Type B pancreatic cell (in vitro differentiated cells): Measurements from ENCODE around the gene EDA. TPM values are rescaled to one million over a fixed set of nuclear protein-coding genes. Genes with fewer than 3 reads are reported as not detected.
"Not testable (repeated sequence)": the region's sequence is repeated elsewhere in the genome, so short reads cannot be mapped to it uniquely, and the experiment has no call there.

ENCODE experiments used
- DNase-seq: peaks from one replicate; pipeline ENCODE4 v3.0.0; 2021; ENCODE audit warnings: mixed read lengths; ENCODE audit not compliant: unreplicated experiment; ENCODE audit errors: extremely low spot score
- H3K27ac Mint-ChIP-seq: 2 replicates; pipeline ENCODE4 v1.8.0; 2021; ENCODE audit warnings: mild to moderate bottlenecking, mixed read lengths
- H3K27me3 Mint-ChIP-seq: 2 replicates; pipeline ENCODE4 v1.8.0; 2021; ENCODE audit warnings: mixed read lengths
- H3K36me3 Mint-ChIP-seq: 2 replicates; pipeline ENCODE4 v1.8.0; 2021; ENCODE audit warnings: mixed read lengths
- H3K4me1 Mint-ChIP-seq: one replicate; pipeline ENCODE4 v1.8.0; 2021; ENCODE audit warnings: mixed read lengths; ENCODE audit not compliant: unreplicated experiment
- H3K4me3 Mint-ChIP-seq: 2 replicates; pipeline ENCODE4 v1.8.0; 2021; ENCODE audit warnings: mild to moderate bottlenecking, mixed read lengths
- H3K9me3 Mint-ChIP-seq: 2 replicates; pipeline ENCODE4 v1.8.0; 2021; ENCODE audit warnings: mixed read lengths
- total RNA-seq: library from RNA; stranded (reverse); gene quantifications from 2 replicates; pipeline ENCODE4 v1.2.1, GENCODE V29; 2021; ENCODE audit warnings: low replicate concordance
- TF ChIP-seq, protein P1 (sequence below): fragments of 200-600 bp; sonication (generic); conservative IDR thresholded peaks from 2 replicates; pipeline ENCODE4 v1.5.0; 2021; ENCODE audit warnings: antibody characterized with exemption, mild to moderate bottlenecking

Gene EDA
- total RNA-seq, 1 donor from 2014 or later, result 4.4 TPM

DNA sequence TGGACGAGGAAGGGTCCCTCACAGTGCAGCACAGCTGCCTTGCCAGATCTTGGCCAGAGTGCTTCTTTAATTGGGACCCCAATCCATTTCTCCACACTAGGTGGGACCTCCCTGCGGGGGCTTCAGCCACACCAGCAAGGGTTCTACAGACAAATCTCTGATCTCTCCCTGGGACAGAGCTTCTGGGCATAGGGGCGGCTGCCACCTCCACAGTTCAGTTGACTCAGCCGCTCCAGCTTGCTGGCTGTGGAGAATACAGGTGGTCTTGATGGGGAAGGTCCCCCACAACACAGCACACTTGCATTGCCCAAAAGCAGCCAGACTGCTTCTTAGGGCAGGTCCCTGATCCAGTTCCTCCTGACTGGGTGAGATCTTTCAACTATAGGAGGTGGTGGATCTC is 199.6 kb downstream of the EDA start:
- Mint-ChIP-seq H3K9me3 (no peaks in the 10 kb centered on the region), H3K4me1 (no peaks in the 10 kb centered on the region), H3K27ac (no peak overlapping the region), H3K4me3 (no peak overlapping the region), H3K36me3 (no peaks in the 10 kb centered on the region), H3K27me3 (no peaks in the 10 kb centered on the region)
- TF ChIP-seq, protein P1, sequence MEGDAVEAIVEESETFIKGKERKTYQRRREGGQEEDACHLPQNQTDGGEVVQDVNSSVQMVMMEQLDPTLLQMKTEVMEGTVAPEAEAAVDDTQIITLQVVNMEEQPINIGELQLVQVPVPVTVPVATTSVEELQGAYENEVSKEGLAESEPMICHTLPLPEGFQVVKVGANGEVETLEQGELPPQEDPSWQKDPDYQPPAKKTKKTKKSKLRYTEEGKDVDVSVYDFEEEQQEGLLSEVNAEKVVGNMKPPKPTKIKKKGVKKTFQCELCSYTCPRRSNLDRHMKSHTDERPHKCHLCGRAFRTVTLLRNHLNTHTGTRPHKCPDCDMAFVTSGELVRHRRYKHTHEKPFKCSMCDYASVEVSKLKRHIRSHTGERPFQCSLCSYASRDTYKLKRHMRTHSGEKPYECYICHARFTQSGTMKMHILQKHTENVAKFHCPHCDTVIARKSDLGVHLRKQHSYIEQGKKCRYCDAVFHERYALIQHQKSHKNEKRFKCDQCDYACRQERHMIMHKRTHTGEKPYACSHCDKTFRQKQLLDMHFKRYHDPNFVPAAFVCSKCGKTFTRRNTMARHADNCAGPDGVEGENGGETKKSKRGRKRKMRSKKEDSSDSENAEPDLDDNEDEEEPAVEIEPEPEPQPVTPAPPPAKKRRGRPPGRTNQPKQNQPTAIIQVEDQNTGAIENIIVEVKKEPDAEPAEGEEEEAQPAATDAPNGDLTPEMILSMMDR, result no peak
- DNase-seq, result no peak

DNA sequence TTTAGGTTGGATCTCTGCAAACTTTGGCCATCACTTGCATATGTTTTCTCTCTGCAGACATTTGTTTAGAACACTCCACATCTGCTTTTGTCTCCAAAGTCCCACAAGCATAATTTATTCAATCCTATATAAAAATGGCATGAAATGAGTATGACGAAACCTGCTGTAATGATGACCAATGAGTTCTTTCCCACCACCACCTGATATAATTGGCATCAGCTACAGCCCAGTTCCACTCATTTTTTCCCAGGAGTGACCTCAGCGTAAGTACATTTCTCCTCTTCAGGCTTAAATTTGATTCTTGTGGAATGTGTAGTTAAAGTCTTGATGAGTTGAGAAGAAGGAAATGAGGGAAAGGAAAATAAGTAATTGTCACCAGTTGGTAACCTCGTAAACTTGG is 228.7 kb downstream of the EDA start:
- Mint-ChIP-seq H3K36me3 (no peaks in the 10 kb centered on the region), H3K4me1 (no peaks in the 10 kb centered on the region), H3K27me3 (no peaks in the 10 kb centered on the region), H3K9me3 (no peaks in the 10 kb centered on the region), H3K4me3 (no peak overlapping the region), H3K27ac (no peak overlapping the region)
- TF ChIP-seq, protein P1, result no peak
- DNase-seq, result no peak

DNA sequence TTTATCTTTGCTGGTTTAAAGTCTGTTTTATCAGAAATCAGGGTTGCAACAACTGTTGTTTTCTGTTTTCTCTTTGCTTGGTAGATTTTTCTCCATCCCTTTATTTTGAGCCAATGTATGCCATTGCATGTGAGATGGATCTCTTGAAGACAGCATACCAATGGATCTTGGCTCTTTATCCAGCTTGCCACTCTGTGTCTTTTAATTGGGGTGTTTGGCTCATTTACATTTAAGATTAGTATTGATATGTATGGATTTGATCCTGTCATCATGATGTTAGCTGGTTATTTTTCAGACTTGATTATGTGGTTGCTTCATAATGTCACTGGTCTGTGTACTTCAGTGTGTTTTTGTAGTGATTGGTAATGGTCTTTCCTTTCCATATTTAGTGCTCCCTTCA is 244.1 kb downstream of the EDA start:
- H3K9me3 Mint-ChIP-seq, H3K4me1 Mint-ChIP-seq, H3K27ac Mint-ChIP-seq, H3K27me3 Mint-ChIP-seq, DNase-seq, H3K36me3 Mint-ChIP-seq, H3K4me3 Mint-ChIP-seq: not testable (repeated sequence)

DNA sequence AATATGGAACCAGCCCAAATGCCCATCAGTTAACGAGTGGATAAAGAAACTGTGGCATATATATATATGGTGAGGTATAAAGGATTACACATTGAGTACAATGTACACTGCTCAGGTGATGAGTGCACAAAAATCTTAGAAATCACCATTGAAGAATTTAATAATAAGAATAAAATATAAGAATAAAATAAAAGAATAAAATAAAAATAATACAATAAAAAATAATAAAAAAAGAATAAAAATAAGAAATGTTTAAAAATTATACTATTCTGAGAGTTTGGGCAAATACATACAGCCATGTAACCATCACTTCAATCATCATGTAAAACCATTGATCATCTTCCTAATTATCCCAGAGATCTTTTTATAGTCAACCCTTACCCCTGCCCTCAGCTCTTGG is 260.3 kb downstream of the EDA start:
- TF ChIP-seq, protein P1, result no peak
- Mint-ChIP-seq H3K4me1 (no peaks in the 10 kb centered on the region), H3K27ac (no peak overlapping the region), H3K4me3 (no peak overlapping the region), H3K9me3 (no peaks in the 10 kb centered on the region), H3K27me3 (no peaks in the 10 kb centered on the region), H3K36me3 (no peaks in the 10 kb centered on the region)
- DNase-seq, result no peak

DNA sequence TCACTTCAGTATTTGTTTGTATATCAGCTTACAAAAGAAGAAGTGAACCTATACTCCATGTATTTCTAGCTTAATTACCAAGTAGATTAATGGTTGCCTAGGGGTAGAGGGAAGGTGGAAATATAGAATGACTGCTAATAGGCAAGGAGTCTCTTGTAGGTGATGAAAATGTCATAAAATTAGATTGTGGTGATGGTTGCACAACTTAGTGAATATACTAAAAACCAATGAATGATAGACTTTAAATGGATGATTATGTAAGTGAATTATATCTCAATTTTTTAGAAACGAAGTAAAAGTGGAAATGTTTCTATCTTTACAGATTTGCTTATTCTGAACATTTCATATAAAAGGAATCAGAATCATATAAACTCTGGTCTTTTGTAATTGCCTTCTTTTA is 268.3 kb downstream of the EDA start:
- H3K36me3 Mint-ChIP-seq, result no peaks in the 10 kb centered on the region
- H3K9me3 Mint-ChIP-seq, result no peaks in the 10 kb centered on the region
- TF ChIP-seq, protein P1, result no peak
- no peaks in the 10 kb centered on the region for H3K4me1 Mint-ChIP-seq
- no peak overlapping the region for H3K27ac Mint-ChIP-seq
- H3K27me3 Mint-ChIP-seq, result no peaks in the 10 kb centered on the region
- no peak overlapping the region for H3K4me3 Mint-ChIP-seq
- DNase-seq, result no peak

DNA sequence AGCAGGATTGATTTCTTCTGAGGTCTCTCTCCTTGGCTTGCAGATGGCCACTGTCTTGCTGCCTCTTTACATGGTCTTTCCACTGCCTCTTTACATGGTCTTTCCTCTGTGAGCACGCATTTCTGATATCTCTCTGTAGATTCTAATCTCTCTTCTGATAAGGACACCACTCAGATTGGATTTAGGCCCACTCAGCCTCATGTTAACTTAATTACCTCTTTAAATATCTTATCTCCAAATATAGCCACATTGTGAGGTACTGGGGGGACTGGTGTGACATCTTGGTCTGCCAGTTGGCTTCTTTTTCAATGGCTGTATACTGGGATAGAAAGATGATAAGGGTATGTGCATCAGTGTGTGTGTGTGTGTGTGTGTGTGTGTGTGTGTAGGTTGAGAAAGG is 280.1 kb downstream of the EDA start:
- Mint-ChIP-seq H3K27ac (no peak overlapping the region), H3K36me3 (no peaks in the 10 kb centered on the region), H3K9me3 (no peaks in the 10 kb centered on the region), H3K4me3 (no peak overlapping the region), H3K27me3 (no peaks in the 10 kb centered on the region), H3K4me1 (no peaks in the 10 kb centered on the region)
- TF ChIP-seq, protein P1, result no peak
- no peak for DNase-seq
